Breast epithelium (tissue), 4 donors: ENCODE results near the gene ZNF428. TPM values are rescaled to one million over a fixed set of nuclear protein-coding genes. Genes with fewer than 3 reads are reported as not detected.

ENCODE experiments used
- DNase-seq, 2 donors: peaks; one replicate each; pipeline ENCODE4 v3.0.0-alpha.2; 2019; ENCODE audit warnings: low spot score in 2 of 2
- H3K27ac ChIP-seq, 2 donors: fragments of 200-600 bp; sonication (generic) in 1 of 2; one replicate each; pipeline ENCODE4 v1.5.1; 2016 to 2019; ENCODE audit warnings: mild to moderate bottlenecking in 1 of 2
- H3K27me3 ChIP-seq, 2 donors: fragments of 200-600 bp; sonication (generic) in 1 of 2; one replicate each; pipeline versions ENCODE4 v1.5.1 to v1.6.0; 2017 to 2019; ENCODE audit warnings: control low read depth in 1 of 2, mild to moderate bottlenecking in 1 of 2
- H3K36me3 ChIP-seq: fragments of 200-600 bp; one replicate; pipeline ENCODE4 v1.5.1; 2019
- H3K4me1 ChIP-seq, 2 donors: fragments of 200-600 bp; sonication (generic); one replicate each; pipeline ENCODE4 v1.5.1; 2016 to 2019; ENCODE audit warnings: control low read depth in 1 of 2
- H3K4me3 ChIP-seq, 3 donors: fragments of 200-600 bp; sonication (generic); 1 replicate in 2 of 3; 2 replicates in 1 of 3; pipeline ENCODE4 v1.5.1; 2016 to 2019; ENCODE audit warnings: mild to moderate bottlenecking in 3 of 3, moderate library complexity in 2 of 3
- H3K9me3 ChIP-seq, 2 donors: fragments of 200-600 bp; sonication (generic) in 1 of 2; one replicate each; pipeline ENCODE4 v1.5.1; 2016 to 2019; ENCODE audit warnings: control low read depth in 1 of 2
- CTCF ChIP-seq, 3 donors: fragments of 450-650 bp; IDR thresholded peaks; one replicate each; pipeline ENCODE4 v1.5.1; 2016 to 2017; ENCODE audit warnings: antibody characterized with exemption in 3 of 3, mild to moderate bottlenecking in 3 of 3, moderate library complexity in 3 of 3
- POLR2A ChIP-seq: fragments of 450-650 bp; IDR thresholded peaks from one replicate; pipeline ENCODE4 v1.6.1; 2016; ENCODE audit warnings: antibody characterized with exemption, mild to moderate bottlenecking, moderate library complexity
- POLR2AphosphoS5 ChIP-seq, 3 donors: sonication (generic); formaldehyde crosslinking; IDR thresholded peaks; one replicate each; pipeline ENCODE4 v1.6.1; 2017; ENCODE audit warnings: antibody characterized with exemption in 3 of 3
- intact Hi-C: fragments of 100-400 bp; cut with DNase I; formaldehyde crosslinking; loops from one replicate; pipeline ENCODE4 v1.15.1; 2023; ENCODE audit warnings: low total_unique reads
- total RNA-seq, 3 donors: library from RNA; depleted of rRNA; stranded (reverse); fragments of >200 nt; gene quantifications; one replicate each; pipeline ENCODE4 v1.1.0, GENCODE V29; 2016

Gene ZNF428
- total RNA-seq, 3 donors from 2014 or later, result 24.7 to 31.1 (median 28.2) TPM

GRCh38 chr19:43649514-43649913 lies 30.1 kb upstream of the ZNF428 start:
- no peak for DNase-seq
- no peaks in the 10 kb centered on the region for H3K4me1 ChIP-seq
- intact Hi-C loops, result no loop called here
- H3K27me3 ChIP-seq, result no peaks in the 10 kb centered on the region
- TF ChIP-seq POLR2AphosphoS5 (IDR thresholded peaks at IDR 0.05) (no peak), CTCF (IDR thresholded peaks at IDR 0.05) (no peak), POLR2A (no peak)
- H3K9me3 ChIP-seq, result no peaks in the 10 kb centered on the region
- H3K36me3 ChIP-seq, result no peaks in the 10 kb centered on the region
- H3K27ac ChIP-seq, result no peak overlapping the region
- no peak overlapping the region for H3K4me3 ChIP-seq

- Histone ChIP-seq H3K4me3 (no peak overlapping the region), H3K4me1 (no peaks in the 10 kb centered on the region), H3K36me3 (no peaks in the 10 kb centered on the region), H3K27ac (no peak overlapping the region), H3K27me3 (no peaks in the 10 kb centered on the region), H3K9me3 (no peaks in the 10 kb centered on the region)
- intact Hi-C loops, result no loop called here
- no peak for DNase-seq
- TF ChIP-seq POLR2AphosphoS5 (IDR thresholded peaks at IDR 0.05) (no peak), CTCF (IDR thresholded peaks at IDR 0.05) (no peak), POLR2A (no peak)
Observed at GRCh38 chr19:43648633-43649032, 29.2 kb upstream of the ZNF428 start.

- no peaks in the 10 kb centered on the region for H3K4me1 ChIP-seq
- intact Hi-C loops, result no loop called here
- no peaks in the 10 kb centered on the region for H3K9me3 ChIP-seq
- DNase-seq, result no peak
- H3K4me3 ChIP-seq, result no peak overlapping the region
- H3K27me3 ChIP-seq, result no peaks in the 10 kb centered on the region
- TF ChIP-seq POLR2A (no peak), CTCF (IDR thresholded peaks at IDR 0.05) (no peak), POLR2AphosphoS5 (IDR thresholded peaks at IDR 0.05) (no peak)
- H3K27ac ChIP-seq, result no peak overlapping the region
- no peaks in the 10 kb centered on the region for H3K36me3 ChIP-seq
Observed at GRCh38 chr19:43644181-43644580, 24.8 kb upstream of the ZNF428 start.

- H3K27me3 ChIP-seq, result no peaks in the 10 kb centered on the region
- no peak for DNase-seq
- H3K4me3 ChIP-seq, result no peak overlapping the region
- TF ChIP-seq POLR2AphosphoS5 (IDR thresholded peaks at IDR 0.05), result no peak
- TF ChIP-seq POLR2A, result no peak
- no peak for TF ChIP-seq CTCF (IDR thresholded peaks at IDR 0.05)
- intact Hi-C loops, result no loop called here
- H3K36me3 ChIP-seq, result no peaks in the 10 kb centered on the region
- no peaks in the 10 kb centered on the region for H3K9me3 ChIP-seq
- no peak overlapping the region for H3K27ac ChIP-seq
- H3K4me1 ChIP-seq, result no peaks in the 10 kb centered on the region
Observed at GRCh38 chr19:43643326-43643725, 23.9 kb upstream of the ZNF428 start.

- H3K9me3 ChIP-seq, result no peaks in the 10 kb centered on the region
- intact Hi-C loops, result no loop called here
- H3K4me1 ChIP-seq, result no peaks in the 10 kb centered on the region
- H3K36me3 ChIP-seq, result no peaks in the 10 kb centered on the region
- H3K27me3 ChIP-seq, result no peaks in the 10 kb centered on the region
- H3K4me3 ChIP-seq, result no peak overlapping the region
- no peak for TF ChIP-seq POLR2A
- TF ChIP-seq CTCF (IDR thresholded peaks at IDR 0.05), result no peak
- no peak for TF ChIP-seq POLR2AphosphoS5 (IDR thresholded peaks at IDR 0.05)
- no peak for DNase-seq
- no peak overlapping the region for H3K27ac ChIP-seq
Observed at GRCh38 chr19:43642531-43642930, 23.1 kb upstream of the ZNF428 start.
